DND-41 (cell line): ENCODE results near the gene OTX1.

Experiments used
- CTCF ChIP-seq: IDR thresholded peaks from 2 replicates; pipeline ENCODE4 v1.5.1; 2012; ENCODE audit warnings: borderline replicate concordance, low read length, moderate library complexity, mild to moderate bottlenecking; ENCODE audit not compliant: poor library complexity, severe bottlenecking; ENCODE audit errors: extremely low read depth
- EZH2 ChIP-seq: IDR thresholded peaks from 3 replicates; pipeline ENCODE4 v1.6.1; 2012; ENCODE audit warnings: borderline replicate concordance, low read depth, mild to moderate bottlenecking, moderate library complexity, low read length, inconsistent platforms; ENCODE audit not compliant: severe bottlenecking

DNA sequence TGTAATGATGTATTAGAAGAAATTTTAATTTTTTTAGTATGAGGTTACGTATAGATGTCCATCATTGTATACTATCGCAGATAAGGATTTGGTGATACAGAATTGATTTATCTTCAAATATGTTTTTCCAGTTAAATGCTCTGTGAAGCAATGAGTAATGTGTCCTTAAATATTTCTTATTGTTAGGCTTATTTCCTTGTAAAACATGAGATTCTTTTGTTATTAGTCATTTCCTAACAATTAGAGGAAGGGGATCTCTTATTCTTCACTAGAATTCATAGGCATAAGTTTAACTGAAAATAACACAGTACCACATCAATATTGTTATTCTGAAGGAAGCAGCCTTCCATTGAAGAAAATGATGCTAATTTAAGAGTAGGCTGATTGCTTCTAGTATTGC is 15.5 kb upstream of the OTX1 start:
- TF ChIP-seq EZH2 (no peak), CTCF (no peak)
